MCF 10A (cell line): ENCODE measurements around the gene CPSF4. TPM values are rescaled to one million over a fixed set of nuclear protein-coding genes. Genes with fewer than 3 reads are reported as not detected.

Experiments
- BruUV-seq: library from RNA; stranded (reverse); fragments of 400-500 nt; replicated peaks from 2 replicates; lab custom pipeline; 2021; lab: Mats Ljungman, UMichigan
- CTCF ChIA-PET: fragments of 300-600 bp; sonication (Branson Sonifier 250); formaldehyde crosslinking; extraction: SDS; loops from one replicate; lab custom pipeline; 2021; ENCODE audit warnings: antibody characterized with exemption, inconsistent platforms; lab: Yijun Ruan, JAX
- POLR2A ChIA-PET: fragments of 300-600, 350-650 bp; sonication (Branson Sonifier 250); formaldehyde crosslinking; extraction: SDS; loops from one replicate; lab custom pipeline; 2020; ENCODE audit warnings: antibody characterized with exemption, inconsistent platforms; lab: Yijun Ruan, JAX
- DNase-seq: peaks from one replicate; pipeline ENCODE4 v3.0.0-alpha.2; 2018; ENCODE audit not compliant: unreplicated experiment
- H3K27ac Mint-ChIP-seq: one replicate; pipeline ENCODE4 v1.8.0; 2022; ENCODE audit warnings: mild to moderate bottlenecking, low read depth, mixed read lengths; ENCODE audit not compliant: unreplicated experiment
- H3K27me3 Mint-ChIP-seq: one replicate; pipeline ENCODE4 v1.8.0; 2022; ENCODE audit warnings: mixed read lengths; ENCODE audit not compliant: insufficient read depth, unreplicated experiment
- H3K36me3 Mint-ChIP-seq: one replicate; pipeline ENCODE4 v1.8.0; 2022; ENCODE audit warnings: mild to moderate bottlenecking, moderate library complexity, mixed read lengths; ENCODE audit not compliant: insufficient read depth, unreplicated experiment
- H3K4me1 Mint-ChIP-seq: one replicate; pipeline ENCODE4 v1.8.0; 2022; ENCODE audit warnings: mixed read lengths; ENCODE audit not compliant: insufficient read depth, unreplicated experiment
- H3K4me3 Mint-ChIP-seq: one replicate; pipeline ENCODE4 v1.8.0; 2022; ENCODE audit warnings: mild to moderate bottlenecking, moderate library complexity, mixed read lengths; ENCODE audit not compliant: unreplicated experiment
- H3K9me3 Mint-ChIP-seq: one replicate; pipeline ENCODE4 v1.8.0; 2022; ENCODE audit warnings: mixed read lengths; ENCODE audit not compliant: unreplicated experiment
- CTCF ChIP-seq: fragments of 200-600 bp; IDR thresholded peaks from one replicate; pipeline ENCODE4 v1.8.0; 2022; ENCODE audit warnings: antibody characterized with exemption, mild to moderate bottlenecking; ENCODE audit not compliant: unreplicated experiment
- intact Hi-C: fragments of 100-400 bp; cut with micrococcal nuclease; formaldehyde crosslinking; loops from 2 replicates; pipeline ENCODE4 v1.14.1; 2022
- total RNA-seq: library from RNA; stranded (reverse); gene quantifications from 2 replicates; pipeline ENCODE4 v1.2.3, GENCODE V29; 2022

The CPSF4 gene
- total RNA-seq, 1 experiment from 2014 or later: 62.6 TPM

DNA sequence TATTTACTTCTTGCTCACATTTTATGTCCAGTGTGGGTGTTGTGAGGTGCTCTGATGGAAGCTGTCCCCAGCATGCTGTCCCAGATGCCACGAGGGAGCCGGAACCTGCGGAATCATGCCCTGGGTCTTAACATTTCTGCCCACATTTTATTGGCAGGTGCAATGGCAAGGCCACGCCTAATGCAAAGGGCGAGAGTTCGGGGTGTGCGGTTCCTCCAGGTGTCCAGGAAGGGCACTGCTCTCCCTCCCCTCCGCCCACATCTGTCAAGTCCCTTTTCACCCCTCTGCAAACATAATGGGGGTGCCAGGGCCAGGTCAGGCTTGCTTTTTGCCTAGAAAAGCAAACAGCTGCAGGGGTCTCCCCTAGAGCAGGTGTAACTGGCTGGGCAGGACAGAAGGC lies 46.7 kb upstream of the CPSF4 start:
- no peak for DNase-seq
- Mint-ChIP-seq H3K27ac (no peak overlapping the region), H3K27me3 (no peaks in the 10 kb centered on the region), H3K4me3 (no peak overlapping the region), H3K36me3 (peaks cover 95% of the 10 kb centered on the region), H3K4me1 (no peaks in the 10 kb centered on the region), H3K9me3 (no peaks in the 10 kb centered on the region)
- CTCF ChIA-PET: interaction anchor here (0.6 to 1.5 kb wide), 2 partner anchors 8 to 23 kb away, joined by 3 to 4 read pairs; no protein-coding TSS in a partner anchor
- POLR2A ChIA-PET: interaction anchor here (3.1 kb wide), 1 partner anchor 16 kb away, joined by 12 read pairs; the partner anchor contains the start of genes BUD31 and PDAP1
- BruUV-seq: no TSS peak
- intact Hi-C loops: no loop called here
- TF ChIP-seq CTCF: no peak

GRCh38 chr7:99392659-99393354 lies 45.9 kb upstream of the CPSF4 start:
- Mint-ChIP-seq H3K36me3 (peaks cover 95% of the 10 kb centered on the region), H3K9me3 (no peaks in the 10 kb centered on the region), H3K4me1 (no peaks in the 10 kb centered on the region), H3K4me3 (no peak overlapping the region), H3K27ac (no peak overlapping the region), H3K27me3 (no peaks in the 10 kb centered on the region)
- no peak for DNase-seq
- ChIA-PET POLR2A (interaction anchor here (0.6 to 3.1 kb wide), 3 partner anchors 14 to 21 kb away, joined by 3 to 12 read pairs (median 4); partner anchors contain the start of genes BUD31 and PDAP1), CTCF (no interaction called here)
- intact Hi-C loops: no loop called here
- no TSS peak for BruUV-seq
- no peak for TF ChIP-seq CTCF

DNA sequence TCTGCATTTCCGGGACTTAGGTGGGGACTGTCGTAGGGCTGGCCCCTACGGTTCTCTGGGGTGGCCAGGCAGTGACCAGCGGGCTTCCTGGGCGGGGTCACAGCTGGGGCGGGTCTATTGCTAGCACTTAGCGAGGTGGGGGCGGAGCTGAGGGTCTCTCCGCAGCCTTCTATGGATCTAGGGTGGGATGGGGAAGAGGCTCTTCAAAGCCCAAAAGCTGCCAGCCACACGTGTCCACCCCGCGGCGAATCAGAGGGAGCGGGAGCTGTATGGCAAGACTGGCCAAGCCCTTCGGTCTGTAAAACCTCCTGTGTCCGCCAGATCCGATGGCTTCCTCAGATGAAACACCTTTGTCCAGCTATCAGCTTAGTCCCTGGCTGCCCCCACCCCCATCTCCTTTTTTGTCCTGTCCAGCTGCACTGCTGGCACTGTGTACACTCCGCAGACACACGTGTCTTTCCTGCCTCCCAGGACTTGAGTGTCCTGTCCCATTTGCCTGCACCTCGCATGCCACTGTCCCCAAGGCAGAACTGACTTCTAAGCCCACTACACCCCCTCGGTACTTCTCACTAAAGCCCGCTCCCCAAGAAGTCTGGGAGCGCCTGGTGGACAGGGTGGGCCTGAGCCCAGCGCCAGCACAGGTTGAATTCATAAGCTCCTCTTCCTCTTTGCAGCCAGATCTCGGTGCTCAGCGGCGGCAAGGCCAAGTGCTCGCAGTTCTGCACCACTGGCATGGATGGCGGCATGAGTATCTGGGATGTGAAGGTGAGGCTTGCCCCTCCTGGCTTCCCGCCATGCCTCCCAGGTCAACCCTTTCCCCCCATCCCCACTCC lies 45.2 kb upstream of the CPSF4 start:
- Mint-ChIP-seq H3K9me3 (no peaks in the 10 kb centered on the region), H3K27ac (no peak overlapping the region), H3K4me3 (no peak overlapping the region), H3K27me3 (no peaks in the 10 kb centered on the region), H3K36me3 (peaks cover 95% of the 10 kb centered on the region), H3K4me1 (no peaks in the 10 kb centered on the region)
- ChIA-PET POLR2A (interaction anchor here (1.2 to 3.1 kb wide), 2 partner anchors 14 to 15 kb away, joined by 3 to 12 read pairs; partner anchors contain the start of genes BUD31 and PDAP1), CTCF (no interaction called here)
- intact Hi-C loops: no loop called here
- BruUV-seq: no TSS peak
- no peak for TF ChIP-seq CTCF
- no peak for DNase-seq

DNA sequence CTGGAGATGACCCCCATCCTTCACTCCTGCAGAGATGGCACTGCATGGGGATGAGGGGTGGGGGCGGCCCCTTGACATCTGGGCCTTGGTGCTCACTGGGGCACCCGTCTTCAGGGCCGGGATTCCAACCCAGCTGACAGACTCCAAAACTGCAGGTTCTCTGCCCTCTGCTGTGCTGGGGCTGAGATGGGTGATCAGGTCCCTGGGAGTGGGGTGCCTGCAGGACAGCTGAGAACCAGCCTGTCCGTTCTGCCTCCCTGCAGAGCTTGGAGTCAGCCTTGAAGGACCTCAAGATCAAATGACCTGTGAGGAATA lies 44.6 kb upstream of the CPSF4 start:
- no peak for TF ChIP-seq CTCF
- no peak for DNase-seq
- no peaks in the 10 kb centered on the region for H3K4me1 Mint-ChIP-seq
- H3K27me3 Mint-ChIP-seq: no peaks in the 10 kb centered on the region
- intact Hi-C loops: no loop called here
- CTCF ChIA-PET: no interaction called here
- H3K36me3 Mint-ChIP-seq: peaks cover 95% of the 10 kb centered on the region
- POLR2A ChIA-PET: interaction anchor here (1.2 to 3.1 kb wide), 2 partner anchors 14 to 15 kb away, joined by 3 to 12 read pairs; partner anchors contain the start of genes BUD31 and PDAP1
- no TSS peak for BruUV-seq
- H3K27ac Mint-ChIP-seq: no peak overlapping the region
- H3K9me3 Mint-ChIP-seq: no peaks in the 10 kb centered on the region
- no peak overlapping the region for H3K4me3 Mint-ChIP-seq
